A549 (cell line): ENCODE results near the gene KCNE2. TPM values are rescaled to one million over a fixed set of nuclear protein-coding genes. Genes with fewer than 3 reads are reported as not detected.

Experiments
- ATAC-seq, 2 experiments: fragments of 200-7000 bp in 1 of 2; fragments of >200 bp in 1 of 2; cut with Nextera tagmentation in 1 of 2; cut with Tn5 transposase in 1 of 2; 3 replicates each; pipeline versions ENCODE4 v1.8.0 to v1.9.1; 2018 to 2020; ENCODE audit warnings: mild to moderate bottlenecking in 1 of 2, moderate library complexity in 1 of 2
- CTCF ChIA-PET: fragments of 300-600 bp; sonication (Branson Sonifier 250); formaldehyde crosslinking; extraction: SDS; loops from one replicate; lab custom pipeline; 2021; ENCODE audit warnings: antibody characterized with exemption, inconsistent platforms; lab: Yijun Ruan, JAX
- POLR2A ChIA-PET: fragments of 350-600 bp; formaldehyde crosslinking; extraction: SDS; loops from one replicate; lab custom pipeline; 2021; ENCODE audit warnings: antibody characterized with exemption, inconsistent platforms; lab: Yijun Ruan, JAX
- DNase-seq, 2 experiments: peaks; one replicate each; pipeline versions ENCODE4 v3.0.0 to v3.0.0-alpha.2; 2011 to 2016; ENCODE audit warnings: low read depth in 1 of 2, low spot score in 1 of 2
- FAIRE-seq: peaks from 2 replicates; lab custom pipeline; 2011; peaks lifted over from hg19 to GRCh38; lab: Jason Lieb, UNC
- H3K27ac ChIP-seq, 2 experiments: fragments of >200 bp; sonication (Bioruptor Twin); formaldehyde crosslinking; 3 replicates each; pipeline ENCODE4 v1.5.1; 2016 to 2017
- H3K4me1 ChIP-seq: fragments of >200 bp; sonication (Bioruptor Twin); formaldehyde crosslinking; 3 replicates; pipeline ENCODE4 v1.6.1; 2016
- H3K4me2 ChIP-seq: fragments of >200 bp; sonication (Bioruptor Twin); formaldehyde crosslinking; 3 replicates; pipeline ENCODE4 v1.6.1; 2016
- H3K4me3 ChIP-seq: fragments of >200 bp; sonication (Bioruptor Twin); formaldehyde crosslinking; 3 replicates; pipeline ENCODE4 v1.5.1; 2016
- H3K9me3 ChIP-seq: fragments of >200 bp; sonication (Bioruptor Twin); formaldehyde crosslinking; 3 replicates; pipeline ENCODE4 v1.6.1; 2016
- CBX8 ChIP-seq: fragments of 200-600 bp; sonication (generic); IDR thresholded peaks from 2 replicates; pipeline ENCODE4 v1.6.1; 2016
- CEBPB ChIP-seq, 2 experiments: fragments of >200 bp in 1 of 2; sonication (Bioruptor Twin) in 1 of 2; formaldehyde crosslinking in 1 of 2; IDR thresholded peaks; 2 replicates each; pipeline ENCODE4 v1.6.1; 2012 to 2016
- EP300 ChIP-seq, 2 experiments: fragments of >200 bp; sonication (Bioruptor Twin); formaldehyde crosslinking; IDR thresholded peaks; 2 replicates in 1 of 2; 3 replicates in 1 of 2; pipeline ENCODE4 v1.6.1; 2016 to 2017
- ESRRA ChIP-seq: fragments of 150-350 bp; IDR thresholded peaks from 2 replicates; pipeline ENCODE4 v1.6.1; 2014; ENCODE audit warnings: mild to moderate bottlenecking, low read length, borderline replicate concordance
- HDAC2 ChIP-seq: fragments of 200-600 bp; sonication (generic); IDR thresholded peaks from 2 replicates; pipeline ENCODE4 v1.6.1; 2016
- HEYL ChIP-seq: fragments of 250-450 bp; sonication (Bioruptor Pico); IDR thresholded peaks from 2 replicates; pipeline ENCODE4 v1.8.0; 2021; ENCODE audit warnings: mild to moderate bottlenecking, moderate library complexity
- HOXA7 ChIP-seq: fragments of 250-450 bp; sonication (Bioruptor Pico); IDR thresholded peaks from 2 replicates; pipeline ENCODE4 v1.5.0; 2020; ENCODE audit warnings: mild to moderate bottlenecking, moderate library complexity
- HOXB13 ChIP-seq: fragments of 250-450 bp; sonication (Bioruptor Pico); IDR thresholded peaks from 2 replicates; pipeline ENCODE4 v1.5.0; 2020; ENCODE audit warnings: low read depth, mild to moderate bottlenecking, moderate library complexity
- HOXB5 ChIP-seq: fragments of 250-450 bp; sonication (Bioruptor Pico); IDR thresholded peaks from 2 replicates; pipeline ENCODE4 v1.5.0; 2020; ENCODE audit warnings: mild to moderate bottlenecking, moderate library complexity
- KDM1A ChIP-seq: fragments of 200-600 bp; sonication (generic); IDR thresholded peaks from 2 replicates; pipeline ENCODE4 v1.6.1; 2016; ENCODE audit warnings: low read depth, mild to moderate bottlenecking
- MAFK ChIP-seq: fragments of 450-650 bp; IDR thresholded peaks from 2 replicates; pipeline ENCODE4 v1.6.1; 2014; ENCODE audit not compliant: partially characterized antibody
- MYC ChIP-seq: IDR thresholded peaks from 2 replicates; pipeline ENCODE4 v1.6.1; 2012; ENCODE audit warnings: mild to moderate bottlenecking, inconsistent platforms, low read length, improper control_type of control experiment, borderline replicate concordance
- NFE2L2 ChIP-seq: fragments of 150-350 bp; conservative IDR thresholded peaks from 2 replicates; pipeline ENCODE4 v1.6.1; 2014; ENCODE audit warnings: low read length
- NR3C1 ChIP-seq: fragments of >200 bp; sonication (Bioruptor Twin); formaldehyde crosslinking; IDR thresholded peaks from 3 replicates; pipeline ENCODE4 v1.6.1; 2017
- POLR2A ChIP-seq: IDR thresholded peaks from 2 replicates; pipeline ENCODE4 v1.6.1; 2012; ENCODE audit warnings: mild to moderate bottlenecking, low read length
- POLR2AphosphoS2 ChIP-seq: conservative IDR thresholded peaks from 2 replicates; pipeline ENCODE4 v1.6.1; 2012; ENCODE audit warnings: low read length, improper control_type of control experiment, inconsistent platforms
- RAD21 ChIP-seq, 2 experiments: fragments of >200 bp in 1 of 2; sonication (Bioruptor Twin) in 1 of 2; formaldehyde crosslinking in 1 of 2; IDR thresholded peaks in 1 of 2; conservative IDR thresholded peaks in 1 of 2; 2 replicates in 1 of 2; 3 replicates in 1 of 2; pipeline ENCODE4 v1.6.1; 2012 to 2018; ENCODE audit warnings: inconsistent platforms in 1 of 2
- RARB ChIP-seq: fragments of 250-450 bp; sonication (Bioruptor Pico); IDR thresholded peaks from 2 replicates; pipeline ENCODE4 v1.8.0; 2021; ENCODE audit warnings: mild to moderate bottlenecking, moderate library complexity
- RCOR1 ChIP-seq: fragments of 150-350 bp; IDR thresholded peaks from 2 replicates; pipeline ENCODE4 v1.6.1; 2014; ENCODE audit warnings: antibody characterized with exemption, low read length, low read depth
- SREBF2 ChIP-seq: fragments of 450-650 bp; IDR thresholded peaks from 2 replicates; pipeline ENCODE4 v1.6.1; 2014; ENCODE audit warnings: mild to moderate bottlenecking, moderate library complexity
- TFCP2L1 ChIP-seq: fragments of 250-450 bp; sonication (Bioruptor Pico); IDR thresholded peaks from 2 replicates; pipeline ENCODE4 v1.5.0; 2021; ENCODE audit warnings: mild to moderate bottlenecking
- TP53 ChIP-seq: fragments of 250-450 bp; sonication (Bioruptor Pico); IDR thresholded peaks from 2 replicates; pipeline ENCODE4 v1.5.0; 2021; ENCODE audit warnings: mild to moderate bottlenecking, moderate library complexity
- WGBS: methylation state at CpG from one replicate; pipeline ENCODE4 v1.1.6; 2017; ENCODE audit errors: missing lambda C conversion rate; 5-methylcytosine and 5-hydroxymethylcytosine counted together
- polyA plus RNA-seq, 4 experiments: library from polyadenylated mRNA; depleted of rRNA in 3 of 4; stranded (reverse); fragments of >200 nt; fragmentation: RNase III in 1 of 4; extraction: RNeasy Plus Mini Kit Qiagen cat#74134 plus additional on column Dnase treatment in 1 of 4; gene quantifications; 2 replicates in 3 of 4; 3 replicates in 1 of 4; pipeline ENCODE4 v1.2.3, GENCODE V29; 2011 to 2017
- TF ChIP-seq, protein P1 (sequence below): fragments of 450-650 bp; IDR thresholded peaks from 2 replicates; pipeline ENCODE4 v1.6.1; 2014; ENCODE audit warnings: antibody characterized with exemption
- TF ChIP-seq, protein P2 (sequence below): fragments of >200 bp; sonication (Bioruptor Twin); formaldehyde crosslinking; IDR thresholded peaks from 3 replicates; pipeline ENCODE4 v1.6.1; 2016
- TF ChIP-seq, protein P3 (sequence below): IDR thresholded peaks from 2 replicates; pipeline ENCODE4 v1.6.1; 2012
- TF ChIP-seq, protein P4 (sequence below): IDR thresholded peaks from 2 replicates; pipeline ENCODE4 v1.6.1; 2012; ENCODE audit warnings: low read depth, borderline replicate concordance

The KCNE2 gene
- polyA plus RNA-seq, 2 of the 4 experiments (the other 2 are of a cell fraction) = not detected

DNA sequence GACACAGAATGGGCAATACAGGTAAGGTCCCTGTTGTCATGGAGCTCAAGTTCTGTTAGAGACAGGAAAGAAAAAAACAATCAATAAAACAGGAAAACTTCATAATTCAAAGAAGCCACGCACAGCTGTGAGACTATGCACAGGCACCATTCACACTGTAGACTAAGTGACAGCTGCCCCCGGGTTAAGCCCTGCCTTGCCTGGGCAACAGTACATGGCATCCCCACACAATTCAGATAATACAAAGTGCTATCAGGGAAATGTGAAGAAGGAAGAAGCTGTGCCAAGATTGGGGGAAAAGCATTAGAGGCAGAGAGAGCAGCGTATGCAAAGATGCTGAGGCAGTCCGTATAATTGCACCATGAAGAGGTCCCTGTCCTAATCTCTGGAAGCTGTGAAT is 9.0 kb upstream of the KCNE2 start:
- ChIA-PET CTCF (interaction anchor here (0.9 to 15.7 kb wide), 6 partner anchors 7 to 433 kb away, joined by 3 to 239 read pairs (median 4); no protein-coding TSS in a partner anchor), POLR2A (no interaction called here)
- FAIRE-seq (no peak), ATAC-seq (no peak), DNase-seq (no peak)
- TF ChIP-seq CBX8 (no peak), RAD21 (conservative IDR thresholded peaks at IDR 0.05 in 1 of 2, IDR thresholded peaks at IDR 0.05 in 1 of 2) (no peak), RARB (CRISPR knock-in tag) (no peak), HOXB5 (CRISPR knock-in tag) (no peak), POLR2AphosphoS2 (no peak), EP300 (IDR thresholded peaks at IDR 0.05) (no peak), HOXA7 (CRISPR knock-in tag) (no peak), MYC (no peak), TFCP2L1 (CRISPR knock-in tag) (no peak), RCOR1 (no peak), SREBF2 (no peak), NR3C1 (no peak), NFE2L2 (no peak)
- TF ChIP-seq, protein P1, sequence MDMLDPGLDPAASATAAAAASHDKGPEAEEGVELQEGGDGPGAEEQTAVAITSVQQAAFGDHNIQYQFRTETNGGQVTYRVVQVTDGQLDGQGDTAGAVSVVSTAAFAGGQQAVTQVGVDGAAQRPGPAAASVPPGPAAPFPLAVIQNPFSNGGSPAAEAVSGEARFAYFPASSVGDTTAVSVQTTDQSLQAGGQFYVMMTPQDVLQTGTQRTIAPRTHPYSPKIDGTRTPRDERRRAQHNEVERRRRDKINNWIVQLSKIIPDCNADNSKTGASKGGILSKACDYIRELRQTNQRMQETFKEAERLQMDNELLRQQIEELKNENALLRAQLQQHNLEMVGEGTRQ = no peak
- TF ChIP-seq, protein P2, sequence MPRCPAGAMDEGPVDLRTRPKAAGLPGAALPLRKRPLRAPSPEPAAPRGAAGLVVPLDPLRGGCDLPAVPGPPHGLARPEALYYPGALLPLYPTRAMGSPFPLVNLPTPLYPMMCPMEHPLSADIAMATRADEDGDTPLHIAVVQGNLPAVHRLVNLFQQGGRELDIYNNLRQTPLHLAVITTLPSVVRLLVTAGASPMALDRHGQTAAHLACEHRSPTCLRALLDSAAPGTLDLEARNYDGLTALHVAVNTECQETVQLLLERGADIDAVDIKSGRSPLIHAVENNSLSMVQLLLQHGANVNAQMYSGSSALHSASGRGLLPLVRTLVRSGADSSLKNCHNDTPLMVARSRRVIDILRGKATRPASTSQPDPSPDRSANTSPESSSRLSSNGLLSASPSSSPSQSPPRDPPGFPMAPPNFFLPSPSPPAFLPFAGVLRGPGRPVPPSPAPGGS = no peak
- Histone ChIP-seq H3K27ac (no peak overlapping the region), H3K4me1 (no peaks in the 10 kb centered on the region), H3K4me2 (no peak overlapping the region), H3K9me3 (no peaks in the 10 kb centered on the region; the same call in 2 of the 3 replicates), H3K4me3 (no peak overlapping the region)
- WGBS = 44% methylated on average over 4 of the region's 4 CpGs

DNA sequence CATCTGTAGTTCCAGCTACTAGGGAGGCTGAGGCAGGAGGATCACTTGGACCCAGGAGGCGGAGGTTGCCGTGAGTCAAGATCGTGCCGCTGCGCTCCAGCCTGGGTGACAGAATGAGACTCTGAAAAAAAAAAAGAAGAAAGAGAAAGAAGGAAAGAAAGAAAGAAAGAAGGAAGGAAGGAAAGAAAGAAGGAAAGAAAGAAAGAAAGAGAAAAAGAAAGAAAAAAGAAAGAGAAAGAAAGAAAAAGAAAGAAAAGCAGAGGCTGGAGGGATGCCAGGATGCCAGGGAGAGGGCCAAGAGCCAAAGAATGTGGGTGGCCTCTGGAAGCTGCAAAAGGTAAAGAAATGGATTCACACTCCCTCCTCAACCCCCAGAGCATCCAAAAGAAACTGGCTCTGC is 8.2 kb upstream of the KCNE2 start:
- ATAC-seq = no peak
- DNase-seq = no peak
- no peak overlapping the region for H3K4me3 ChIP-seq
- no peak overlapping the region for H3K27ac ChIP-seq
- TF ChIP-seq, protein P3, sequence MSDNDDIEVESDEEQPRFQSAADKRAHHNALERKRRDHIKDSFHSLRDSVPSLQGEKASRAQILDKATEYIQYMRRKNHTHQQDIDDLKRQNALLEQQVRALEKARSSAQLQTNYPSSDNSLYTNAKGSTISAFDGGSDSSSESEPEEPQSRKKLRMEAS = no peak
- TF ChIP-seq, all 56 proteins: peak for 0
- CTCF ChIA-PET = interaction anchor here (1.4 to 15.7 kb wide), 2 partner anchors 275 to 434 kb away, joined by 5 to 239 read pairs; no protein-coding TSS in a partner anchor
- POLR2A ChIA-PET = no interaction called here
- H3K4me2 ChIP-seq = no peak overlapping the region
- 91% methylated on average over 5 of the region's 5 CpGs for WGBS
- no peaks in the 10 kb centered on the region; the same call in 2 of the 3 replicates for H3K9me3 ChIP-seq
- no peaks in the 10 kb centered on the region for H3K4me1 ChIP-seq
- no peak for FAIRE-seq

DNA sequence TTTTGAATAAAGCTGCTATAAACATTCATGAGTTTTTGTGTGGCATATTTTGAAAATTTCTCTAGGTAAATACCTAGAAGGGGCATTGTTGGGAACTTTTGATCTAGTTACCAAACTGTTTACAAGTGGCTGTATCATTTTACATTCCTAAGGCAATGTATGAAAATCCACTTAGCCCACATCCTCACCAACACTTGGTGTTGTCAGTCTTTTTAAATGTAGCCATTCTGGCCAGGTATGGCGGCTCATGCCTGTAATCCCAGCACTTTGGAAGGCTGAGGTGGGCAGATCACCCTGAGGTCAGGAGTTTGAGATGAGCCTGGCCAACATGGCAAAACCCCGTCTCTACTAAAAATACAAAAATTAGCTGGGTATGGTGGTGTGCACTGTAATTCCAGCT is 5.9 kb upstream of the KCNE2 start:
- no peak for FAIRE-seq

More for the DNA sequence above, 5.9 kb upstream of the KCNE2 start:
- Histone ChIP-seq H3K4me1 (no peaks in the 10 kb centered on the region), H3K4me2 (no peak overlapping the region), H3K4me3 (no peak overlapping the region), H3K9me3 (no peaks in the 10 kb centered on the region; the same call in 2 of the 3 replicates), H3K27ac (no peak overlapping the region)
- DNase-seq (no peak), ATAC-seq (no peak)
- no peak for TF ChIP-seq KDM1A
- no peak for TF ChIP-seq POLR2A
- TF ChIP-seq, protein P4, sequence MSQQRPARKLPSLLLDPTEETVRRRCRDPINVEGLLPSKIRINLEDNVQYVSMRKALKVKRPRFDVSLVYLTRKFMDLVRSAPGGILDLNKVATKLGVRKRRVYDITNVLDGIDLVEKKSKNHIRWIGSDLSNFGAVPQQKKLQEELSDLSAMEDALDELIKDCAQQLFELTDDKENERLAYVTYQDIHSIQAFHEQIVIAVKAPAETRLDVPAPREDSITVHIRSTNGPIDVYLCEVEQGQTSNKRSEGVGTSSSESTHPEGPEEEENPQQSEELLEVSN = no peak
- no peak for TF ChIP-seq CEBPB (IDR thresholded peaks at IDR 0.05)
- no peak for TF ChIP-seq HOXB13 (CRISPR knock-in tag)
- no peak for TF ChIP-seq HDAC2
- TF ChIP-seq ESRRA = no peak
- no peak for TF ChIP-seq TP53 (CRISPR knock-in tag)
- no peak for TF ChIP-seq RARB (CRISPR knock-in tag)
- TF ChIP-seq HEYL (CRISPR knock-in tag) = no peak
- TF ChIP-seq HOXA7 (CRISPR knock-in tag) = no peak
- TF ChIP-seq, protein P3 = no peak
- TF ChIP-seq MAFK = no peak
- WGBS = 54% methylated on average over 2 of the region's 2 CpGs
- POLR2A ChIA-PET = no interaction called here
- CTCF ChIA-PET = interaction anchor here (1.2 to 3.6 kb wide), 3 partner anchors 10 to 434 kb away, joined by 3 to 22 read pairs (median 6); no protein-coding TSS in a partner anchor
